ENCODE data around the gene RESF1. TPM values are rescaled to one million over a fixed set of nuclear protein-coding genes. Genes with fewer than 3 reads are reported as not detected.
A peak's percentile ranks its signal among the peaks of the same experiment; 100 is the strongest.

The RESF1 gene
- total and polyA plus RNA-seq, 2 donors (not counting 1 experiment from before 2014, with no cell fraction given), result 12.6 to 12.7 TPM

DNA sequence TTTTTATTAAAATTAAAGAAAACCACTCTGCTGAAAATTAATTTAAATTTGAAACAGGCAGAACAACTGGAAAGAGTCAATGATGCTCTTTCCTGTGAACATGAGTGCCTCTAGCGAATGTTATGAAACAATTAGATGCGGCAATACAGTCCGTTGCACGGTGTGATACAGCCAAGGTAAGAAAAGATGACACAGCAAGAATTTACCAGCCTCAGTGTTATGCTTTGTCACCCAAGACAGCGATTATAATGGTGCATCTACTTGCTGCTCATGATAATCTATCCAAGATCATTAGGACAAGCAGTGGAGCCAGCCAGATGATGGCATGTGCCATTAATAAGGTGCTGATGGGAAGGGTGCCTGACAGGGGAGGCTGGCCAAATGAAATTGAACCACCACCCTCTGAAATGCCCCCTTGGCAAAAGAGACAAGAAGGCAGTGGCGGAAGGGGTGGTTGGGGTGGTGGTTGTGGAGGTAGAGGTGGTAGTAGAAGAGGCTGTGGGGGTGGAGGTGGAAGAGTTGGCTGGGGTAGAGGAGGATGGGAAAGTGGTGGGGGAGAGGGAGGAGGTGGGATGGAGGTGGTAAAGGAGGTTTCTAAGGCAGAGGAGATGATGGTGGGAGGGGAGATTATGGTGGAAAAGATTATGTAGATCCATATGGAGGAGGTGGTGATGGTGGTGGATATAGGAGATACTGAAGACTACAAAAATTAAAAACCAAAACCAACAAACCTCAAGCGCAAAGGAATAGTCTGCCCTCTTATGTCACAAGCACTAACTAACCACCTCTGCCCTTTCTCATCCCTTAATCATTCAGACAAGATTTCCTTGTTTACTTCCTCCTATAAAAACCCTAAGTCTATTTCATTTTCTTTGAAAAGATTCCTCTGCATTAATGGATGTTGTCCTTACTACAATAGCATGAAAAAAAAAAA, 4.0 kb upstream of the RESF1 start:
- no peak for DNase-seq (ENCODE audit: low read depth in 2 of 2)
- Histone ChIP-seq H3K79me2 (ENCODE audit: control insufficient read depth, insufficient read depth, low read length) (no peaks in the 10 kb centered on the region), H3K27ac (ENCODE audit: insufficient read depth, low read length) (no peak overlapping the region), H4K20me1 (ENCODE audit: control insufficient read depth, extremely low read depth, insufficient read depth, low read length) (no peaks in the 10 kb centered on the region), H3K4me2 (ENCODE audit: extremely low read depth, insufficient read depth, low read length) (no peak overlapping the region), H3K27me3 (ENCODE audit: control insufficient read depth, insufficient read depth, low read length) (no peaks in the 10 kb centered on the region), H3K36me3 (ENCODE audit: control insufficient read depth, insufficient read depth, low read length) (no peaks in the 10 kb centered on the region), H3K9ac (ENCODE audit: insufficient read depth, low read length) (no peak overlapping the region), H3K4me1 (ENCODE audit: control insufficient read depth, extremely low read depth, insufficient read depth, low read length) (no peaks in the 10 kb centered on the region), H3K9me3 (ENCODE audit: control insufficient read depth, insufficient read depth, low read depth, low read length) (no peaks in the 10 kb centered on the region), H3K4me3 (replicated peaks in 1 of 4; ENCODE audit: control extremely low read depth in 1 of 4, insufficient read depth in 1 of 4, low read depth in 3 of 4, low read length in 4 of 4) (no peak overlapping the region), H2AFZ (ENCODE audit: low read length) (no peak overlapping the region)
- no peak for TF ChIP-seq EZH2 (IDR thresholded peaks at IDR 0.05; ENCODE audit: low read length, missing control alignments)
- TF ChIP-seq, protein P1, sequence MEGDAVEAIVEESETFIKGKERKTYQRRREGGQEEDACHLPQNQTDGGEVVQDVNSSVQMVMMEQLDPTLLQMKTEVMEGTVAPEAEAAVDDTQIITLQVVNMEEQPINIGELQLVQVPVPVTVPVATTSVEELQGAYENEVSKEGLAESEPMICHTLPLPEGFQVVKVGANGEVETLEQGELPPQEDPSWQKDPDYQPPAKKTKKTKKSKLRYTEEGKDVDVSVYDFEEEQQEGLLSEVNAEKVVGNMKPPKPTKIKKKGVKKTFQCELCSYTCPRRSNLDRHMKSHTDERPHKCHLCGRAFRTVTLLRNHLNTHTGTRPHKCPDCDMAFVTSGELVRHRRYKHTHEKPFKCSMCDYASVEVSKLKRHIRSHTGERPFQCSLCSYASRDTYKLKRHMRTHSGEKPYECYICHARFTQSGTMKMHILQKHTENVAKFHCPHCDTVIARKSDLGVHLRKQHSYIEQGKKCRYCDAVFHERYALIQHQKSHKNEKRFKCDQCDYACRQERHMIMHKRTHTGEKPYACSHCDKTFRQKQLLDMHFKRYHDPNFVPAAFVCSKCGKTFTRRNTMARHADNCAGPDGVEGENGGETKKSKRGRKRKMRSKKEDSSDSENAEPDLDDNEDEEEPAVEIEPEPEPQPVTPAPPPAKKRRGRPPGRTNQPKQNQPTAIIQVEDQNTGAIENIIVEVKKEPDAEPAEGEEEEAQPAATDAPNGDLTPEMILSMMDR (conservative IDR thresholded peaks at IDR 0.05 in 1 of 2, IDR thresholded peaks at IDR 0.05 in 1 of 2; ENCODE audit: low read depth in 1 of 2, low read length in 2 of 2), result no peak

DNA sequence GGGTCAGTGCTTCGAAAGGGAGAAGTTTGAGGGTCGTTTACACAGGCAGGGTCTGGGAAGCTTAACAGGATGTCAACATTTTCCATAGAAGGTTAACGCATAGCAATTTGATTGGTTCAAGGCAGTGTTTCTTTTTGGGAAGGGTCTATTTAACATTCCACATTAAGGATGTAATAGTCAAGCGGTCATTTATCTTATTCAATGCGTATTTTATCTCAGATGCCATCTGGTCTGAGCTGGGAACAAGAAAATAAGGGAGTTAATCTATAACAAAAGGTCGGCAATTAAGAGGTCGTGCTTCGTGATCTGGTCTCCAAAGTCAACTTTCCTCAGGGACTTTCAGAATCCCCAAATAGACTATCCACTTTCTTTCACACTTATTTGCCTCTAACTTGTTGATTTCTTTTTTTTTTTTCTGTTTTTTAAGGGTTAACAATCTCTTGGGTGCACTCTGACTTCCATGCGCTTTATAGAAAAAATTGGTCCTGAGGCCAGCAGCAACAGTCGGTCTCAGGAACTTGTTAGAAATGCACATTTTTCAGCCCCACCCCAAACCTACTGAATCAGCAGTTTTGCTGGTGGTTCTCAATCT, 550 bp upstream of the RESF1 start:
- H3K79me2 ChIP-seq (ENCODE audit: control insufficient read depth, insufficient read depth, low read length), result peaks cover 8% of the 10 kb centered on the region
- no peaks in the 10 kb centered on the region for H4K20me1 ChIP-seq (ENCODE audit: control insufficient read depth, extremely low read depth, insufficient read depth, low read length)
- H3K4me3 ChIP-seq (replicated peaks in 1 of 4; ENCODE audit: control extremely low read depth in 1 of 4, insufficient read depth in 1 of 4, low read depth in 3 of 4, low read length in 4 of 4), result peak overlapping the region; percentile 78 to 89 (median 84)
- H3K9ac ChIP-seq (ENCODE audit: insufficient read depth, low read length), result peak overlapping the region; percentile 81
- TF ChIP-seq, protein P1 (conservative IDR thresholded peaks at IDR 0.05 in 1 of 2, IDR thresholded peaks at IDR 0.05 in 1 of 2; ENCODE audit: low read depth in 1 of 2, low read length in 2 of 2), result no peak
- TF ChIP-seq EZH2 (IDR thresholded peaks at IDR 0.05; ENCODE audit: low read length, missing control alignments), result no peak
- peak overlapping the region; percentile 97 for H2AFZ ChIP-seq (ENCODE audit: low read length)
- H3K27ac ChIP-seq (ENCODE audit: insufficient read depth, low read length), result peak overlapping the region; percentile 47
- DNase-seq (ENCODE audit: low read depth in 2 of 2), result peak in 1 of 2 donors; percentile 1
- peak overlapping the region; percentile 76 for H3K4me2 ChIP-seq (ENCODE audit: extremely low read depth, insufficient read depth, low read length)
- no peaks in the 10 kb centered on the region for H3K36me3 ChIP-seq (ENCODE audit: control insufficient read depth, insufficient read depth, low read length)
- no peaks in the 10 kb centered on the region for H3K9me3 ChIP-seq (ENCODE audit: control insufficient read depth, insufficient read depth, low read depth, low read length)
- no peaks in the 10 kb centered on the region for H3K4me1 ChIP-seq (ENCODE audit: control insufficient read depth, extremely low read depth, insufficient read depth, low read length)
- H3K27me3 ChIP-seq (ENCODE audit: control insufficient read depth, insufficient read depth, low read length), result no peaks in the 10 kb centered on the region

DNA sequence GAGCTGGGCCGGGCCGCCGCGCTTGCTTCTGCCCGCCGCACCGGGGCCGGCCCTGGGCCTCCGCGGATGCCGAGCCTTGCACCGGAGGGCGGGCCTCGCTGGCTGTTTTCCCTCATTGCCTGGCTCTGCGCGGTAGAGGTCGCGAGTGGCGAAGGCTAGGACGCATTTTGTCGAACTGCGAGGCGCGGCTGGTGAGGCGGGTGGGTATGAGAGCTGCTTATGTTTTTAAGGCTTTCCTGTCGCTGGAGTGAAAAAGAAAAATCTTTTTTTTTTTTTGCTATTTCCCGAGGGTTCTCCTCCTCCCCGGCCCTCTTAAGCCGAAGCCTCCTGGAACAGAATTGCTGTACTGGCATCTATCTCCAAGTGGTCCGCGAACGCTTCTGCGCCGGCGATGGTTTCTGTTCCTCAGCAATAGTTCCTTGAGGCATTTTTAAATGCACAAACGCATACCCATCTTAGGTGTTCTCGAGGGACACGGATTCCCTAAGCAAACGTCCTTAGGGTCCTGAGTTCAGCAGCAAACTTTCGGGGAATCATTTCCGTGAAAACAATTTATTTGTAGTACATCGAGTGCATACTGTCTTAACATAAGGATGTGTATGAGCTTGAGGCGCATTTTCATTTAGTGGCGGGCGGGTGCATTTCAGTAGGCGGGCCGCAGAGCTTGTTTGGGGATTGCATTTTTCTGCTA, 631 bp downstream of the RESF1 start:
- H3K9ac ChIP-seq (ENCODE audit: insufficient read depth, low read length), result peak overlapping the region; percentile 81
- peaks cover 11% of the 10 kb centered on the region for H3K79me2 ChIP-seq (ENCODE audit: control insufficient read depth, insufficient read depth, low read length)
- H3K27ac ChIP-seq (ENCODE audit: insufficient read depth, low read length), result peak overlapping the region; percentile 65
- H3K4me3 ChIP-seq (replicated peaks in 1 of 4; ENCODE audit: control extremely low read depth in 1 of 4, insufficient read depth in 1 of 4, low read depth in 3 of 4, low read length in 4 of 4), result peak overlapping the region; percentile 62 to 90 (median 88)
- H3K27me3 ChIP-seq (ENCODE audit: control insufficient read depth, insufficient read depth, low read length), result no peaks in the 10 kb centered on the region
- DNase-seq (ENCODE audit: low read depth in 2 of 2), result peak; percentile 65 to 70
- H3K4me2 ChIP-seq (ENCODE audit: extremely low read depth, insufficient read depth, low read length), result peak overlapping the region; percentile 83
- TF ChIP-seq, protein P1 (conservative IDR thresholded peaks at IDR 0.05 in 1 of 2, IDR thresholded peaks at IDR 0.05 in 1 of 2; ENCODE audit: low read depth in 1 of 2, low read length in 2 of 2), result peak; percentile 13 to 17
- no peak for TF ChIP-seq EZH2 (IDR thresholded peaks at IDR 0.05; ENCODE audit: low read length, missing control alignments)
- H3K9me3 ChIP-seq (ENCODE audit: control insufficient read depth, insufficient read depth, low read depth, low read length), result no peaks in the 10 kb centered on the region
- H4K20me1 ChIP-seq (ENCODE audit: control insufficient read depth, extremely low read depth, insufficient read depth, low read length), result no peaks in the 10 kb centered on the region
- peak overlapping the region; percentile 66 for H2AFZ ChIP-seq (ENCODE audit: low read length)
- no peaks in the 10 kb centered on the region for H3K36me3 ChIP-seq (ENCODE audit: control insufficient read depth, insufficient read depth, low read length)
- no peaks in the 10 kb centered on the region for H3K4me1 ChIP-seq (ENCODE audit: control insufficient read depth, extremely low read depth, insufficient read depth, low read length)

Data from fibroblast of lung (primary cell).